Gastrocnemius medialis (tissue), 4 donors: ENCODE measurements around the gene TRIM75. TPM values are rescaled to one million over a fixed set of nuclear protein-coding genes. Genes with fewer than 3 reads are reported as not detected.
"Not testable (repeated sequence)": the region's sequence is repeated elsewhere in the genome, so short reads cannot be mapped to it uniquely, and the experiment has no call there.

Experiments used
- ATAC-seq, 2 donors: fragments of 150-250 bp; one replicate each; pipeline ENCODE4 v1.9.1; 2016
- DNase-seq, 2 donors: peaks; one replicate each; pipeline ENCODE4 v3.0.0-alpha.2; 2019
- H3K27ac ChIP-seq, 4 donors: fragments of 200-600 bp; sonication (generic); 1 replicate in 1 of 4; 2 replicates in 3 of 4; pipeline ENCODE4 v1.5.1; 2016 to 2018; ENCODE audit warnings: mild to moderate bottlenecking in 2 of 4, moderate library complexity in 1 of 4
- H3K27me3 ChIP-seq, 3 donors: fragments of 200-600 bp; sonication (generic) in 2 of 3; 1 replicate in 1 of 3; 2 replicates in 2 of 3; pipeline versions ENCODE4 v1.5.1 to v1.6.0; 2016 to 2019; ENCODE audit warnings: mild to moderate bottlenecking in 1 of 3, moderate library complexity in 1 of 3
- H3K36me3 ChIP-seq, 2 donors: fragments of 200-600 bp; sonication (generic) in 1 of 2; one replicate each; pipeline ENCODE4 v1.5.1; 2017 to 2018
- H3K4me1 ChIP-seq, 2 donors: fragments of 200-600 bp; sonication (generic) in 1 of 2; one replicate each; pipeline ENCODE4 v1.5.1; 2016 to 2017; ENCODE audit warnings: mild to moderate bottlenecking in 2 of 2
- H3K4me3 ChIP-seq, 4 donors: fragments of 200-600 bp; sonication (generic) in 3 of 4; 1 replicate in 1 of 4; 2 replicates in 3 of 4; pipeline ENCODE4 v1.5.1; 2016 to 2019; ENCODE audit warnings: mild to moderate bottlenecking in 2 of 4
- H3K9me3 ChIP-seq, 3 donors: fragments of 200-600 bp; sonication (generic) in 2 of 3; 1 replicate in 1 of 3; 2 replicates in 2 of 3; pipeline ENCODE4 v1.5.1; 2016 to 2019
- CTCF ChIP-seq, 5 experiments: fragments of 450-650 bp in 3 of 5; fragments of 200-600 bp in 2 of 5; sonication (generic) in 2 of 5; IDR thresholded peaks in 4 of 5; conservative IDR thresholded peaks in 1 of 5; 1 replicate in 4 of 5; 2 replicates in 1 of 5; pipeline ENCODE4 v1.5.1; 2016 to 2019; ENCODE audit warnings: antibody characterized with exemption in 5 of 5, mild to moderate bottlenecking in 3 of 5, moderate library complexity in 3 of 5
- POLR2A ChIP-seq, 2 donors: fragments of 450-650 bp; IDR thresholded peaks; one replicate each; pipeline ENCODE4 v1.6.1; 2017; ENCODE audit warnings: antibody characterized with exemption in 2 of 2, mild to moderate bottlenecking in 2 of 2, moderate library complexity in 2 of 2
- in situ Hi-C, 4 donors: fragments of 200-750 bp; cut with MboI; loops; one replicate each; pipeline versions ENCODE4 v1.15.0 to v1.8.0; 2017; ENCODE audit warnings: low sequenced_read_pairs in 4 of 4
- intact Hi-C: fragments of 100-400 bp; cut with DNase I; formaldehyde crosslinking; loops from one replicate; pipeline ENCODE4 v1.15.1; 2023; ENCODE audit warnings: low total_unique reads
- total RNA-seq, 4 donors: library from RNA; depleted of rRNA; stranded (reverse); fragments of >200 nt; gene quantifications; one replicate each; pipeline versions ENCODE4 v1.1.0 to v1.2.3, GENCODE V29; 2016

TRIM75 gene
- total RNA-seq, 4 donors from 2014 or later, result not detected

GRCh38 chr4:165013691-165014090 is 40.0 kb upstream of the TRIM75 start:
- H3K36me3 ChIP-seq, result no peaks in the 10 kb centered on the region
- no peak overlapping the region for H3K27ac ChIP-seq
- no peak overlapping the region for H3K4me3 ChIP-seq
- no peak for ATAC-seq
- H3K4me1 ChIP-seq, result no peaks in the 10 kb centered on the region
- no peaks in the 10 kb centered on the region for H3K27me3 ChIP-seq
- no peak for DNase-seq
- intact Hi-C loops (no loop called here), in situ Hi-C loops (no loop called here)
- H3K9me3 ChIP-seq, result no peaks in the 10 kb centered on the region
- TF ChIP-seq POLR2A (IDR thresholded peaks at IDR 0.05) (no peak), CTCF (IDR thresholded peaks at IDR 0.05 in 4 of 5, conservative IDR thresholded peaks at IDR 0.05 in 1 of 5) (no peak)

GRCh38 chr4:165016971-165017370 is 36.7 kb upstream of the TRIM75 start:
- Histone ChIP-seq H3K4me1 (no peaks in the 10 kb centered on the region), H3K4me3 (no peak overlapping the region), H3K36me3 (no peaks in the 10 kb centered on the region), H3K27ac (no peak overlapping the region), H3K27me3 (no peaks in the 10 kb centered on the region), H3K9me3 (no peaks in the 10 kb centered on the region)
- DNase-seq (no peak), ATAC-seq (no peak)
- TF ChIP-seq POLR2A (IDR thresholded peaks at IDR 0.05), result no peak
- no peak for TF ChIP-seq CTCF (IDR thresholded peaks at IDR 0.05 in 4 of 5, conservative IDR thresholded peaks at IDR 0.05 in 1 of 5)
- intact Hi-C loops (no loop called here), in situ Hi-C loops (no loop called here)

- H3K4me3 ChIP-seq, ATAC-seq, DNase-seq, in situ Hi-C loops, H3K27me3 ChIP-seq, H3K9me3 ChIP-seq, intact Hi-C loops, H3K4me1 ChIP-seq, H3K36me3 ChIP-seq, H3K27ac ChIP-seq: not testable (repeated sequence)
Observed at GRCh38 chr4:165019995-165020394, 33.7 kb upstream of the TRIM75 start.

- ATAC-seq, H3K9me3 ChIP-seq, H3K4me1 ChIP-seq, H3K27ac ChIP-seq, DNase-seq, H3K36me3 ChIP-seq, H3K4me3 ChIP-seq, H3K27me3 ChIP-seq, in situ Hi-C loops, intact Hi-C loops: not testable (repeated sequence)
Observed at GRCh38 chr4:165025782-165026181, 27.9 kb upstream of the TRIM75 start.

GRCh38 chr4:165027762-165028402 is 25.8 kb upstream of the TRIM75 start:
- Histone ChIP-seq H3K27ac (no peak overlapping the region), H3K4me3 (no peak overlapping the region), H3K4me1 (no peaks in the 10 kb centered on the region), H3K36me3 (no peaks in the 10 kb centered on the region), H3K27me3 (no peaks in the 10 kb centered on the region), H3K9me3 (no peaks in the 10 kb centered on the region)
- in situ Hi-C loops, result no loop called here
- DNase-seq (no peak), ATAC-seq (no peak)
- no peak for TF ChIP-seq POLR2A (IDR thresholded peaks at IDR 0.05)
- TF ChIP-seq CTCF (IDR thresholded peaks at IDR 0.05 in 4 of 5, conservative IDR thresholded peaks at IDR 0.05 in 1 of 5), result no peak
- intact Hi-C loops, result no loop called here
